GM19324 (cell line): ENCODE results near the gene WFDC2.
"Not testable (repeated sequence)": the region's sequence is repeated elsewhere in the genome, so short reads cannot be mapped to it uniquely, and the experiment has no call there.

Experiments used
- ATAC-seq: cut with Tn5 transposase; IDR thresholded peaks from one replicate; pipeline ENCODE4 v1.9.1; 2021; ENCODE audit warnings: mild to moderate bottlenecking, moderate library complexity; ENCODE audit not compliant: unreplicated experiment, low FRiP score

The WFDC2 gene

DNA sequence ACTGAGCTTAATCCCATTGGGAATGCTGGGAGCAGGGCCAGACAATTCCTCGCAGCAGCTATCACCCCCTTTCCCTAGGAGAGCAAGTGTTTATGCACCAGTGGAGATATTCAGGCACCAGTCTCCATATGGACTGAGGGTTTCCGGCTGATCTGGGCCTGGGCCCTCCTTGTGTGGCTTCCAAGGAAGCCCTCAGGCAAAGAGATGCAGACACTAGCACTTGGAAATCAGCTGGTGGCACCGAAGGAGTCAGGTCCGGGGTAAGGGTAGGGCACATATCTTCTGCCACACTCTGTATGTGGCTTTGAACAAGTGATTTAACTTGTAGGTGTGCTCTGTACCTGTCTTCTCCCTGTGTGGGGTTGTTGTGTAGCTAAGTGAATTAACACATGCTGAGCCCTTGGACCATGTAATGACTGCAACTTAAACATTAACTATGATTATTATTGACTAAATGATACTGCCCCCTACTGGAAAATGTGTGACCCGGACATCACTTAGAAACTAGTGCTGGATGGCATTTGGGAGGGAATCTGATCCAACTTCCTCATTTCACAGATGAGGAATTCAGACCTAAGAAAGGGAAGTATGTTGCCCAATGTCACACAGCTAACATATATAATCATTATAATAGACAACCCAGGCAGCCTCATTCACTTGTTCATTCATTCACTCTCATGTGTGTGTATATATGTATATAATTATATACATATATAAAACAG, 19.3 kb upstream of the WFDC2 start:
- no peak for ATAC-seq

- no peak for ATAC-seq
Observed at GRCh38 chr20:45452238-45452637, 17.3 kb upstream of the WFDC2 start.

DNA sequence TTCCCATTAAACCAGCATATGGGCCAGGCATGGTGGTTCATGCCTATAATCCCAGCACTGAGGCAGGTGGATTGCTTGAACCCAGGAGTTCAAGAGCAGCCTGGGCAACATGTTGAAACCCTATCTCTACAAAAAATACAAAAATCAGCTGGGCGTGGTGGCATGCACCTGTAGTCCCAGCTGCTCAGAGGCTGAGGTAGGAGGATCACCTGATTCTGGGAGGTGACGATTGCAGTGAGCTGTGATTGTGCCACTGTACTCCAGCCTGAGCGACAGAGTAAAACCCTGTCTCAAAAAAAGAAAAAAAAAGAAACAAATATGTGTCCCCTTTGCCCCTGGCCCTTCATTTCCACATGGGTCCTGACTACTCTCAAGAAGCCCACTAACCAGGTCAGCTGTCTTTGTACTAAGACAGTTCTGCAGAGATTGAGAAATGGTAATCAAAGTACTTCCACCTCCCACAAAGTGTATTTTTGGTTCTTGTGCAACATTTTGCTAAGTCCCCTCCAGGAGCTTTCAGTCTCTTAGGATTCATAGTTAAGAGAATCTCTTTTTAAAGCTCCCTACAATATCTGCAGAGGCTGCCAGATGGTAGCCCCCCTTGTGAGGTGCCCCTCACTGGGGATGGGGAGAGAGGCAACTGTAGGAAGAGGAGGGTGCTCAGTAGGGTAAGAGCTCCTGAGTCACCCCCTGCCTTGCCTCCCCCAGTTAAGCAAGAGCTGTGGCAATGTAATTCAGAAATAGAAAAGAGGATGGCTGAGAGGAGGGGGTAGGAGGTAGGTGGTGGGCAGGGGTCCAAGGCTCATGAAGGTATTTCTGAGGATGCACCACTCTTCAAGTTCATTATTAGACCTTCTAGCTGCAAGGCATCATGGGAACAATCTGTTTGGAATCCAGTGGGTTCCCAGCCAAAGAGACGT, 16.5 kb upstream of the WFDC2 start:
- ATAC-seq: no peak

DNA sequence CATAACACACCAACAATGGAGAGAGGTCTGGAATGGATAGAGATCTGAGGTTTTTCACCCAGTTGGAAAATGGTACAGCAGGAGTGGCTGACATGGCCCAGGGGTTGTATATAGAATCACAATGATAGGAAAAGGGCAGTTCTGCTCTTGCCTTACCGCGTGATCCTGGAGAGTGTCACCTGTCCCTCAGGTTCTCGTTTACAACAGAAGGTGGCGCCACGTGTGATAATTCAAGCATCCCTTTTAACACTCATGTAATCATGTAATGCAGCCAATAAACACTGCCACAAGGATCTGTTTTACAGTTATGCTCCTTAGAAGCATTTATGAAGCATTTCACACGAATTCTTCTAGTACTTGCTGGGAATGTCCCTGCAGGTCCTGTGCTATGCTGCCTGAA, 12.9 kb upstream of the WFDC2 start:
- ATAC-seq: no peak

- no peak for ATAC-seq
Observed at GRCh38 chr20:45459606-45460005, 9.9 kb upstream of the WFDC2 start.

DNA sequence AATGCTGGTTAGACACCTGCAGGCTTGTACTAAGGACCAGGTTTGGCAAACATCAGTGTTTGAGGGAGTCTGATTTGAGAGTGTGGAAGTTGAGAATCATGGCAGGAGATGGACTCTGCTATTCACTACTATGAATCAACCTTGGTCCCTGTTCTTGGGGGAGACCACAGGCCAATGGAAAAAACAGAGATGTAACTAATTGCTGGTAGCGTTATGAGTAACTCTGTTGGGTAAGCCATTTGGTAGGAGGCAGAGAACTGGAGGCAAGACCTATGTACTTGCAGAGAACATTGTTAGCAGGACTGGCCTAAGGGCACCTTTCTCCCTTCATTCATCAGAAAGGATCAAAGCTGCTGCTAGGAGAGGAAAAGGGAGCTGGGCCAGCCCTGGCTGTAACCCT, 8.3 kb upstream of the WFDC2 start:
- no peak for ATAC-seq

- ATAC-seq: no peak
Observed at GRCh38 chr20:45462711-45463509, 6.6 kb upstream of the WFDC2 start.

GRCh38 chr20:45463709-45464108, 5.8 kb upstream of the WFDC2 start:
- no peak for ATAC-seq

DNA sequence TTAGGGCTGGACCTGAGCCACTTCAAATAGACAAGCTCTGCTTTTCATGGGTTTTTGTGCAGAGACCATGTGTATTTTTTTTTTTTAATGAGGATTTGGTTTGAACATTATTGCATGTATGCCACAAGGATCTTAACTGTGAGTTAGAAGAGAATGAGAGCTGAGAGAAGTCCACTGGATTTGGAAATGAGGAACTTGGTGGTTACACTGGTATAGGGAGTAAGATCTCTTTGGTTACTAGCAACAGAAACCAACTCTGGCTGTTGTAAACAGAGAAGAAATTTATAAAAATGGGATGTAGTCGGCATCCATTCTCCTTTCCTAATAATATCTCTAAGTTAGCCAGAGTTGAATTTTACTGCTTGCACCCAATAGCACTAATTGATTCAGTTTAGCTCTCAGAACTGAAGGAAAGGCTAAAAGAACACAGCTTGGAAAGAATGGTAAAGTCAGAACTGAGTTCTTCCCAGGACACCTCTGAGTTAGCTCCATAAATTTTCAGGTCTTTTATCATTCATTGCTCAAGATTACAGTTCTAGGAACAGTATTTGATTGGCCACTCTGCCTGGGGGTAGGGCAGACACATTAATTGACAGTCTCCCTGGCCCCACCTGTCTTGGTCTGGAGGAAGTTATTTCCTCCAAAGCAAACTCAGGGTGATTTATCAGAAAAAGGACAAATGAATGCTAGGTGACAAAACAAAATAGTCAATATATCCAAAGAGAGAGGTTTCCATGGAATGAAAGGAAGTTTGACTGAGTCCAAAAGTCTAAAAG, 3.9 kb upstream of the WFDC2 start:
- no peak for ATAC-seq

DNA sequence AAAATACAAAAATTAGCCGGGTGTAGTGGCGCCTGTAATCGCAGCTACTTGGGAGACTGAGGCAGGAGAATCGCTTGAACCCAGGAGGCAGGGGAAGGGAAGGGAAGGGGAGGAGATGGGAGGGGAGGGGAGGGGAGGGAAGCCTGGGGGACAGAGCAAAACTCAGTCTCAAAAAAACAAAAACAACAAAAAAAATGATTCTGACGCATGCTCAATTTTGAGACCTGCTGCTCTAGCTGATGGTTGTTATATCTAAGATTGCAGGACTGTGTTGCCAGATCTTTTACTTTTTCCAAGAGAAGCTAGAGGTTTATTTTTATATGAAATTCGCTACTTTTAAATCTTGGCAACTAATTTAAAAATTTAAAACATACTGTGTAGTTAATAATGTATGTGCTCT, 2.4 kb upstream of the WFDC2 start:
- ATAC-seq: no peak

- no peak for ATAC-seq
Observed at GRCh38 chr20:45467861-45468260, 1.7 kb upstream of the WFDC2 start.

GRCh38 chr20:45470262-45470931, 844 bp downstream of the WFDC2 start:
- ATAC-seq: peak; percentile 63

DNA sequence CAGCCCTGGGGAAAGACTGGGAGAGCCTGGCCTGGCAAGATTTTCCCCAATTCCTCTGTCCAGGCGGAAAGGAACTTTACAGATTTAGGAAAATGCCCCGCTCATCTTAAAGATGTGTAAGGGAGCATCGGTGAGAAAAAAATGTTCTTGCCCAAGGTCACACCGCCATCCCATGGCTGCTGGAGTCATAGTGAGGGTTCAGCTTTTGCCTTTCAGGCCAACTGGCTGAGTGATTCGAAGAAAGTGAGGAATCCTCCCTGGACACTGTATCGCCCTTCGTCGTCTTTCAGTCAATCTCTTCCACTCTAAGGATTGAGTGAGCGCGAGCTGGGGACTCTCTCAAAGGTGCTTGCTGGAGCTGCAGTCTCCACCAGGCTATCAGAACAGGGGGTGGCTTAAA, 1.4 kb downstream of the WFDC2 start:
- no peak for ATAC-seq

GRCh38 chr20:45472286-45472685, 2.7 kb downstream of the WFDC2 start:
- ATAC-seq: not testable (repeated sequence)

DNA sequence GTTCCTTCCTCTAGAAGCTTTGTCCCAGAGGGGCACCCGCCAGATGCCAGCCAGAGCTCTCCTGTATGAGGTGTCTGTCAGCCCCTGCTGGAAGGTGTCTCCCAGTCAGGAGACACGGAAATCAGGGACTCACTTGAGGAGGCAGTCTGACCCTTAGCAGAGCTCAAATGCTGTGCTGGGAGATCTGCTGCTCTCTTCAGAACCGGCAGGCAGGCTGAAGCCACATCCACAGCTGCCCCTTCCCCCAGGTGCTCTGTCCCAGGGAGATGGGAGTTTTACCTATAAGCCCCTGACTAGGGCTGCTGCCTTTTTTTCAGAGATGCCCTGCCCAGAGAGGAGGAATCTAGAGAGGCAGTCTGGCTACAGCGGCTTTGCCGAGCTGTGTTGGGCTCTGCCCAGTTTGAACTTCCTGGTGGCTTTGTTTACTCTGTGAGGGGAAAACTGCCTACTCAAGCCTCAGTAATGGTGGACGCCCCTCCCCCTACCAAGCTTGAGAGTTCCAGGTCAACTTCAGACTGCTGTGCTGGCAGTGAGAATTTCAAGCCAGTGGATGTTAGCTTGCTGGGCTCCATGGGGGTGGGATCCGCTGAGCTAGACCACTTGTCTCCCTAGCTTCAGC, 8.1 kb downstream of the WFDC2 start:
- ATAC-seq: not testable (repeated sequence)

- no peak for ATAC-seq
Observed at GRCh38 chr20:45479822-45480221, 10.3 kb downstream of the WFDC2 start.

DNA sequence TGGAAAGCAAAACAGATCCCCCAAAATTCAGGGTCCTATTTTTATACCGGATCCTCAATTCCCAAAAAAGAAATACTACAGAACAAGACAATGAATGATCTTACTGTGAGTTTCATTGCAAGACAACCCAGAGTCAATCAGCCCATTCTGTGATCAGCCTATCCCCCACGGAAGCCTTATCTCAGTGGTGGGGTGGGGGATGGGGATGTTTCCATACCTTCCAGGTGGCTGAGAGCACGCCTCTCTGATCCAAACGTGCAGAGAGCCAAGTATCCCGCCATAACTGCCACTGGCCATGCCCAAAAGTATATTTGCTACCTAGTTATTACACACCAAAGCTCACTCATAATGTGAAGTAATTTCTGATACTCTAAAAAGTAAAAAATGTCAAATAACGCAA, 15.1 kb downstream of the WFDC2 start:
- no peak for ATAC-seq

DNA sequence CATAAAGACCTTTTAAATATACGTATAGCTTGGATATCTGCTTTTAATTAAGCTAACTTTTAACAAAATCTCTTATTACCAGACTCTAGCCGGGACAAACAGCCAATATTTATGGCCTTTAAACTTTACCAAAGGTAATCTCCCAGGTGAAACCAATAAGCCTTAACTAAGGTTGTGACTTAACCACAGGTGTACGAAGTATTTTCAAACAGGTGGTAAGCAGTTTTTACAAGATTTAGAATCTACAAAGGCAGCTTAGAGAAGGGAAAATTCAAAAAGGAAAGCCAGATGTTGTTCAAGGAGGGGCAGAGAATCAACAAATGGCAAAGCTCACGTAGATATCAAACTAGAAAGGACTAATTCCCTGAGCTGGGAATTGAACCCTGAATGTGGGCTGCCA, 15.8 kb downstream of the WFDC2 start:
- no peak for ATAC-seq

DNA sequence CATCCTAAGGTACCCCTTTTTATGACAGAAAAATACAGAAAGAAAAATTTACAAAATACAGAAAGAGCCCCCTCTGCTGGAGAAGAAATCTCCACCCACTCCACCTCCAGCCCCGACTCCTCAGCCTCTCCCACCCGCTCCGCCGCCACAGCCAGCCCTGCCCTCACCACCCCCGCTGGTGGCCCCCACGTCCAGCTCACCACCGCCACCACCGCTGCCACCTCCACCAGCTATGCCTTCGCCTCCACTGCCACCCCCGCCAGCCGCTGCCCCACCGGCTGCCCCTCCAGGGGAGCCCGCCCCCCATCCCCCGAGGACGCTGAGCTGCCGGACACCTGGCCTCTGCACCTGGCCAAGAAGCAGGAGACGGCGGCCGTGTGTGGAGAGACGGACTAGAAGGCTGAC, 17.7 kb downstream of the WFDC2 start:
- no peak for ATAC-seq
